ENCODE measurements around the gene DACT2. TPM values are rescaled to one million over a fixed set of nuclear protein-coding genes. Genes with fewer than 3 reads are reported as not detected.

The DACT2 gene
- total RNA-seq, 1 experiment from 2014 or later, result 3.3 TPM

- Histone ChIP-seq H3K27me3 (ENCODE audit: control insufficient read depth, insufficient read depth, low read length) (no peaks in the 10 kb centered on the region), H3K36me3 (ENCODE audit: control insufficient read depth, insufficient read depth, low read length) (no peaks in the 10 kb centered on the region), H3K4me1 (ENCODE audit: control insufficient read depth, insufficient read depth, low read length) (0 out of 2 replicates have a peak, but pooled peaks cover 9% of the 10 kb centered on the region), H3K27ac (ENCODE audit: low read length) (no peak overlapping the region), H3K9me3 (ENCODE audit: control insufficient read depth, insufficient read depth, low read depth, low read length) (no peaks in the 10 kb centered on the region), H3K4me3 (ENCODE audit: low read depth in 2 of 2, low read length in 2 of 2) (no peak overlapping the region)
- DNase-seq (ENCODE audit: low read depth, low spot score), result no peak
- in situ Hi-C loops (cut with HindIII; ENCODE audit: low pct_unique_long_range_greater_than_20kb, low sequenced_read_pairs), result no loop called here
- CTCF ChIA-PET, result no interaction called here
- no TSS peak for BruUV-seq (replicated peaks)
- intact Hi-C loops (cut with micrococcal nuclease; ENCODE audit: unreplicated experiment), result no loop called here
- TF ChIP-seq TCF7L2 (IDR thresholded peaks at IDR 0.05; ENCODE audit: low read depth, low read length) (no peak), POLR2AphosphoS5 (IDR thresholded peaks at IDR 0.05; ENCODE audit: low read depth, low read length) (no peak), REST (IDR thresholded peaks at IDR 0.05; ENCODE audit: insufficient read depth in 1 of 2, low read depth in 2 of 2, low read length in 1 of 2) (no peak), CTCF (IDR thresholded peaks at IDR 0.05) (no peak), SIN3A (IDR thresholded peaks at IDR 0.05; ENCODE audit: borderline replicate concordance, insufficient read depth, low read depth, low read length) (no peak)
- POLR2A ChIA-PET, result no interaction called here
- ATAC-seq, result no peak
Measured at GRCh38 chr6:168311410-168312124, 8.0 kb downstream of the DACT2 start.

- no TSS peak for BruUV-seq (replicated peaks)
Measured at GRCh38 chr6:168310945-168311344, 8.6 kb downstream of the DACT2 start.

More at GRCh38 chr6:168310945-168311344, 8.6 kb downstream of the DACT2 start:
- DNase-seq (ENCODE audit: low read depth, low spot score) (no peak), ATAC-seq (no peak)
- CTCF ChIA-PET, result no interaction called here
- intact Hi-C loops (cut with micrococcal nuclease; ENCODE audit: unreplicated experiment) (no loop called here), in situ Hi-C loops (cut with HindIII; ENCODE audit: low pct_unique_long_range_greater_than_20kb, low sequenced_read_pairs) (no loop called here)
- Histone ChIP-seq H3K4me1 (ENCODE audit: control insufficient read depth, insufficient read depth, low read length) (0 out of 2 replicates have a peak, but pooled peaks cover 8% of the 10 kb centered on the region), H3K27me3 (ENCODE audit: control insufficient read depth, insufficient read depth, low read length) (no peaks in the 10 kb centered on the region), H3K4me3 (ENCODE audit: low read depth in 2 of 2, low read length in 2 of 2) (no peak overlapping the region), H3K27ac (ENCODE audit: low read length) (no peak overlapping the region), H3K9me3 (ENCODE audit: control insufficient read depth, insufficient read depth, low read depth, low read length) (no peaks in the 10 kb centered on the region), H3K36me3 (ENCODE audit: control insufficient read depth, insufficient read depth, low read length) (no peaks in the 10 kb centered on the region)
- POLR2A ChIA-PET, result no interaction called here
- TF ChIP-seq CTCF (IDR thresholded peaks at IDR 0.05) (no peak), REST (IDR thresholded peaks at IDR 0.05; ENCODE audit: insufficient read depth in 1 of 2, low read depth in 2 of 2, low read length in 1 of 2) (no peak), SIN3A (IDR thresholded peaks at IDR 0.05; ENCODE audit: borderline replicate concordance, insufficient read depth, low read depth, low read length) (no peak), POLR2AphosphoS5 (IDR thresholded peaks at IDR 0.05; ENCODE audit: low read depth, low read length) (no peak), TCF7L2 (IDR thresholded peaks at IDR 0.05; ENCODE audit: low read depth, low read length) (no peak)

Measured in Panc1 (cell line).